Measurements from ENCODE around the gene IFFO2. TPM values are rescaled to one million over a fixed set of nuclear protein-coding genes. Genes with fewer than 3 reads are reported as not detected.

Gene IFFO2
- total and polyA plus RNA-seq, 2 of the 8 experiments (the other 6 are each of a cell fraction or from before 2014, with no cell fraction given), result 6.6 to 10.4 TPM

DNA sequence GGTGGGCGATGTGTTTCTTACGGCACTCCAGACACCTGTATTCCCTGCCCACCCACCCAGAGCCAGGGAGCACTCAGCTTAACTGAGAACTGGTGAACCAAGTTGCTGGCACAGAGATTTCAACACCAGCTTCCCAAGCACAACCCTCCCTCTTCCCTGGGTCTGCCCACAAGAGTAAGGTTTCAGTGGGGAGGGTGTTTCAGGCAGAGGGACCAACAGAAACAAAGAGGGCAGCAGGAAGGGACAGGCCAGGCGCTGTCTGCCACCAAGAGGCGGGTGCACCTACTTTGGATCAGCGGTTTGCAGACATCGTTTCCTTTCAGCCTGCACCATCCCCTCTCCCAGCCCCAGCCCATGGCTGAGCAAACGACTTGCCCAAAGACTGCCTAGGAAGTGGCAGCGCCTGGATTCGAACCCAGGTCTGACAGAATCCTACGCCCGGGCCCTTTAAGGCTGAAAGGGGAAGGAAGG lies 32.2 kb downstream of the IFFO2 start:
- peak overlapping the region; percentile 32 for H3K18ac ChIP-seq (ENCODE audit: extremely low read depth, low read length)
- H3K4me1 ChIP-seq (replicated peaks in 1 of 4; ENCODE audit: control insufficient read depth in 3 of 4, insufficient read depth in 4 of 4, low read length in 3 of 4), result peaks cover 0 to 20% (median 10%) of the 10 kb centered on the region in 4 experiments; a peak in 6 of 7 replicates
- H2AFZ ChIP-seq (ENCODE audit: low read length), result no peak overlapping the region
- no peaks in the 10 kb centered on the region for H3K36me3 ChIP-seq (ENCODE audit: control insufficient read depth in 2 of 4, insufficient read depth in 4 of 4, low read length in 3 of 4)
- H2BK15ac ChIP-seq (ENCODE audit: low read length), result no peak overlapping the region
- no peak overlapping the region for H3K9ac ChIP-seq (replicated peaks in 1 of 4; ENCODE audit: extremely low read depth in 1 of 4, low read depth in 3 of 4, low read length in 3 of 4)
- no peak for FAIRE-seq
- H3K4me2 ChIP-seq (ENCODE audit: insufficient read depth in 1 of 2, low read depth in 2 of 2, low read length in 2 of 2), result no peak overlapping the region
- H3K27ac ChIP-seq (ENCODE audit: low read depth, low read length), result no peak overlapping the region
- H3K4me3 ChIP-seq (ENCODE audit: extremely low read depth in 1 of 4, insufficient read depth in 2 of 4, low read depth in 3 of 4, low read length in 4 of 4), result no peak overlapping the region
- no peak overlapping the region for H2AK5ac ChIP-seq (ENCODE audit: low read depth, low read length)
- no peak overlapping the region for H2BK120ac ChIP-seq (replicated peaks; ENCODE audit: low read depth, low read length)
- ChIA-PET CTCF (ENCODE audit: partially characterized antibody) (interaction anchor here (0.7 to 10.0 kb wide), 9 partner anchors 11 to 128 kb away, joined by 3 to 109 read pairs (median 4); no protein-coding TSS in a partner anchor), POLR2A (ENCODE audit: partially characterized antibody) (interaction anchor here (0.7 to 1.4 kb wide), 3 partner anchors 9 to 27 kb away, joined by 3 to 4 read pairs (median 3); no protein-coding TSS in a partner anchor)
- H4K5ac ChIP-seq (ENCODE audit: insufficient read length, low read depth, low read length), result no peak overlapping the region
- H3K23me2 ChIP-seq (ENCODE audit: low read depth, low read length), result peaks cover 7% of the 10 kb centered on the region; the same call in 1 of the 2 replicates
- no peaks in the 10 kb centered on the region for H3K27me3 ChIP-seq (replicated peaks in 1 of 4; ENCODE audit: control insufficient read depth in 3 of 4, extremely low read depth in 1 of 4, insufficient read depth in 3 of 4, low read length in 3 of 4)
- WGBS, 2 experiments (ENCODE audit: extremely low coverage in 1 of 2, insufficient coverage in 1 of 2, insufficient read length in 1 of 2, insufficient replicate concordance in 2 of 2, low coverage in 1 of 2, low lambda C conversion rate in 2 of 2, missing lambda C conversion rate in 1 of 2), result 92% methylated on average over 9 of the region's 11 CpGs; no CpG with 5 or more reads in 1 of the 2 experiments
- H3K14ac ChIP-seq (ENCODE audit: insufficient read length), result no peak overlapping the region
- DNase-seq (ENCODE audit: low read depth in 1 of 2, low spot score in 2 of 2), result no peak
- H2BK20ac ChIP-seq (ENCODE audit: low read length), result no peak overlapping the region
- no peaks in the 10 kb centered on the region for H3K9me3 ChIP-seq (ENCODE audit: insufficient read depth in 2 of 2, low read depth in 1 of 2, low read length in 1 of 2)
- no peaks in the 10 kb centered on the region for H4K20me1 ChIP-seq (replicated peaks in 1 of 2; ENCODE audit: control insufficient read depth in 1 of 2, insufficient read depth in 2 of 2, low read length in 2 of 2)
- no peaks in the 10 kb centered on the region for H3K79me2 ChIP-seq (ENCODE audit: control insufficient read depth in 1 of 2, insufficient read depth in 2 of 2, low read length in 2 of 2)
- H3K79me1 ChIP-seq (ENCODE audit: low read depth, low read length), result 0 out of 2 replicates have a peak, but pooled peaks cover 3% of the 10 kb centered on the region
- no peak overlapping the region for H2BK12ac ChIP-seq (ENCODE audit: low read depth, low read length)
- H3K4ac ChIP-seq (replicated peaks; ENCODE audit: insufficient read length, low read depth, low read length), result no peak overlapping the region
- H4K91ac ChIP-seq (replicated peaks; ENCODE audit: insufficient read length, low read length), result no peak overlapping the region
- no peak overlapping the region for H3K23ac ChIP-seq (ENCODE audit: insufficient read length)
- H3K56ac ChIP-seq (replicated peaks; ENCODE audit: insufficient read length, low read depth, low read length), result no peak overlapping the region
- H2BK5ac ChIP-seq (ENCODE audit: low read depth, low read length), result no peak overlapping the region
- TF ChIP-seq SRF (IDR thresholded peaks at IDR 0.05; ENCODE audit: low read depth, low read length), result no peak
- no peak for TF ChIP-seq SIRT6 (IDR thresholded peaks at IDR 0.05; ENCODE audit: low read length)
- no peak for TF ChIP-seq HDAC2 (IDR thresholded peaks at IDR 0.05; ENCODE audit: borderline replicate concordance in 1 of 2, low read depth in 2 of 2, low read length in 2 of 2)
- TF ChIP-seq FOSL1 (IDR thresholded peaks at IDR 0.05; ENCODE audit: insufficient read depth, low read depth, low read length), result no peak
- no peak for TF ChIP-seq CHD2 (IDR thresholded peaks at IDR 0.05; ENCODE audit: low read length)
- no peak for TF ChIP-seq JUN (IDR thresholded peaks at IDR 0.05; ENCODE audit: low read depth, low read length)
- TF ChIP-seq KDM1A (IDR thresholded peaks at IDR 0.05; ENCODE audit: borderline replicate concordance, low read length), result no peak
- no peak for TF ChIP-seq EZH2 (IDR thresholded peaks at IDR 0.05; ENCODE audit: low read depth, low read length, severe bottlenecking)
- no peak for TF ChIP-seq HDAC6 (IDR thresholded peaks at IDR 0.05; ENCODE audit: low read depth, low read length)
- H4K8ac ChIP-seq (ENCODE audit: extremely low read depth, insufficient read depth, low read length), result no peak overlapping the region; the same call in 1 of the 2 replicates
